ENCODE results near the gene TRERF1.

TRERF1 gene

DNA sequence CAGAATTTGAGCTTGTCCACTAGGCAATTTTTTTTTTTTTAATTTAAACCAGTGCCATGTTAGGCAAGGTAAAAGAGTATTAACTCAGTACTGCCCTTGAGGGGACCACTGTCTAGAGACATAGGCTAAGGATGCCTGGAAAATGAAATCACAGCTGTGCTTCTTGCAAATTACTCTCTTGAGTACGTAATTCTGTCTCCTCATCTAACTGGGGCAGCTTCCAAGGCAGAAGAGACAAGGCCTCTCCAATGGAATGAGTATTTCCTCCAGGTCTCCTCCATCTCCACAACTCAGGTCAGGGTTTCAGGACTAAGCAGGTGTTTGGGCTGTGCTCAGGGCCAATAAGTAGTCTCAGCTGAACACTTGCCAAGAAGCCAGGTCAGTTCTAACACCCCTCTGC is 200.2 kb downstream of the TRERF1 start:
- DNase-seq (ENCODE audit: low read depth): no peak

GRCh38 chr6:42250274-42250931 is 201.3 kb downstream of the TRERF1 start:
- no peak for DNase-seq (ENCODE audit: low read depth)

- no peak for DNase-seq (ENCODE audit: low read depth)
Measured at GRCh38 chr6:42249279-42249678, 202.4 kb downstream of the TRERF1 start.

GRCh38 chr6:42243046-42243445 is 208.7 kb downstream of the TRERF1 start:
- no peak for DNase-seq (ENCODE audit: low read depth)

DNA sequence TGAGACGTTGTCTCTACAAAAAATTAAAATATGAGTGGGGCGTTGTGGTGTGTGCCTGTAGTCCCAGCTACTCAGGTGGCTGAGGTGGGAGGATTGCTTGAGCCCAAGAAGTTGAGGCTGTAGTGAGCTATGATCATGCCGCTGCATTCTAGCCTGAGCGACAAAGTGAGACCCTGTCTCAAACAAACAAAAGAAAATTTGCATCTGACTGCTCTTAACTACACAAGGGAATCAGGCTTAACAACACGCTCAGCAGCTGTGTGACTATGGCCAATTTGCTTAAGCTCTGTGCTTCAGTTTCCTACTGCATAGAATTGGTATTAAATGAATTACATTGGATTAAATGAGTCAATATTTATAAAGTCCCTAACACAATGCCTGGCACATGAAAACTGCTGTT is 209.8 kb downstream of the TRERF1 start:
- DNase-seq (ENCODE audit: low read depth): no peak

- no peak for DNase-seq (ENCODE audit: low read depth)
Measured at GRCh38 chr6:42239736-42240375, 211.9 kb downstream of the TRERF1 start.

- no peak for DNase-seq (ENCODE audit: low read depth)
Measured at GRCh38 chr6:42239333-42239732, 212.4 kb downstream of the TRERF1 start.

GRCh38 chr6:42237857-42238256 is 213.9 kb downstream of the TRERF1 start:
- DNase-seq (ENCODE audit: low read depth): no peak

DNA sequence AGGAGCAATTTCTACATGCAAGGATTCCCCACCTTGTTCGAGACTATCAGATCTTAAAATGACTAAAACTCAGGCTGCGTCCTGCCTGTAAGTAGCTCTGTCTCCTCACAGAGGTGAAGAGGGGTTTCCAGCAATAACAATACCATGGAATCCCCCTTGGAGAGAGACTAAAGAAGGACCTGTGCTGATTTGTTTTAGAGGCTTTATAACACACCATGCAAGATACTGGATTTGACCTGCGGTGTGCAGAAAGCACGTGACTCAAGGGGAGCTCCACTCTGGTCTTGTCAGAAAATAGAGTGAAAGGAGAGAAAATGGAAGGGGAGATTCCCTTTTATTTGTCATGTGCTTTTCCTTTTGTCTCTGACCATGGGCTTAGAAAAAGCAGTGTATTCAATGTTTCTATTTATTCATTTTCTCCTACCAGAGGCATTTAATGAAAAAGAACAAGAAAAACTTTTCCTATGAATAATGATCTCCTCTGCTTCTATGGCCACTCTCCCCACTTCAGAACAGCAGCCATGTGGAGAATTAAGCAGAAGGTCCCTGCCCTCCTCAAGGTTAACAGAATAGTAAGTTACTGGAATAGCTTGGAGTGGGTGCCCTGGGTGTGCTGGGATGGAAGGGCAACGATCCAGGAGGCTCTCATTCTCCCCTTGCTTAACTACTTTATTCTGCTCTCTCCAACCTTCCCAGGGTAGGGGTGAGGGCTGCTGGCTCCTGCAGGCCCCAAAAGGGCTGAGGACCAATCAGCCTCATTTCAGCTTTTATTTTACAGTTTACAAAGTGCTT is 214.8 kb downstream of the TRERF1 start:
- DNase-seq (ENCODE audit: low read depth): no peak

DNA sequence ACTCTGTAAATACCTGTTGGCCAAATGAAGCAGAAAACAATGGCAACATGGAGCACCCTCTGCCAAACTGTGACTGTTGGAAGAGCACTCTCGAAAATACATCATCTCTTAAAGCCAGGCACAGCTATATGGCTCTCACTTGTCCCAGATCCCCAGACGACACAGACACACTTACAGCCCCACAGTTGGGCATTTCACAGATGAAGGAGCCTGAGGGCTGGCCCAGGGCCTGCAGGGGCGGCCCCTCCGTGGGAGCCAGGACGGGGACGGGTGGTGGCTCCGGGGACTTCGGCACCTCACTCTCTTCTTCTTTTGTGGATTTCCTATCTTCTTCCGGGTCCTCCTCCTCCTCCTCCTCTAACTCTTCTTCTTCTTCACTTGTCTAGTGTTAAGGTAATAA is 215.7 kb downstream of the TRERF1 start:
- no peak for DNase-seq (ENCODE audit: low read depth)

DNA sequence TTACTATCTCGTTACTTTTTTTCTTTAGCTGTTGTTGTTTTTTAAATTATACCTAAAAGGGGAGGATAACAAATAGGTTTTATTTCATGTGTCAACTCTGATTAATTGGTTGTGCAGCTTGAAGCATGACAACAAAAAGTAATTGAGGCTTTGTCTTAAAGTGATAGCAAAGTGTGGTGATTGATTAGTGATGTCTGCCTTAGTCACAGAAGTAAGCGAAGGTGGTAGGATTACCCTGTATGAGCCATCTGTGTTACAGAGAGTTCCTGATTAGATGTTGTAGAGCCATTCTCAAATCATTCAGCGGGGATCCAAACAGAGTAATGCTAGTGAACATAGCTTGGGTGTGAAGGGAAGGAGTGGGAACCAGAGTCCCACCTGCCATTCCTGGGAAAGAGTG is 219.7 kb downstream of the TRERF1 start:
- DNase-seq (ENCODE audit: low read depth): no peak

DNA sequence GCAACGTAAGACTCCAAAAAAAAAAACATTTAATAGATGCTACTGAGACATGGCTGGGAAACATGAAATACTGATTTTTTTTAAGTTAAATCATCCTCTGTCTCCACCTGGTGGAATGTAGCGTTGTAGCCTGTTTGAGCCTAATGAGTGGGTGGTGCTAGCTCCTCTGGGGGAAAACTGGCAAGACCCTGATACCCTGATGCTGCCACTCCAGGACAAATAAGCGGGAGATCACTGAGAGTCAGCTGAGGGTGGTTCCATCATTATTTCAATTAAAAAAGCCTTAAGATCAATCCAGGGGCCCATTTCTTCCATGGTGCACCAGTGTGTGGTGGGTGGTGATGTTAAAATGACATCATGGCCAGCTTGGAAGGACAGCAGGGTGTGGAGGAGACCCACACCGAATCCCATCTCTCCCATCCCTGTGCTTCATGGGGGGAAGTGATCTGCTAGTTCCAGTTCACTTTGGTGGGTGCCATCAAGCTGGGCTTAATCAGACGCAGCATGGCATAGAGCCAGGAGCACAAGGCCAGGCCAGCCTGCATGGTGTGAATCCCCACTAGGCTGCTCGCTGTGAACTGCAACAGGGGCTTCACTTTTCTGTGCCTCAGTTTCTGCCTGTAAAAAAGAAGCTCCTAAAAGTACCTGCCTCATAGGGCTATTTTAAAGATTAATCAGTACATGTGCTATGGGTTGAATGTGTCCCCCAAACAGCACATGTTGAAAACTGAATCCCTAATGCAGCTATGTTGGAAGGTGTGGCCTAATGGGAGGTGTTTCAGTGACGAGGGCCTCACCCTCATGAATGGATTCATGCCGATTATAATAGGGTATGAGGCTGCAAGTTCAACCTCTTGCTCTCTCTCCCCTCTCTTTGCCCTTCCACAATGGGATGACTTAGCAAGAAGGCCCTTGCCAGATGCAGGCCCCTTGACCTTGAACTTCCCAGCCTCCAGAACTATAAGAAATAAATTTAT is 221.1 kb downstream of the TRERF1 start:
- DNase-seq (ENCODE audit: low read depth): no peak

- no peak for DNase-seq (ENCODE audit: low read depth)
Measured at GRCh38 chr6:42229506-42230119, 222.1 kb downstream of the TRERF1 start.

DNA sequence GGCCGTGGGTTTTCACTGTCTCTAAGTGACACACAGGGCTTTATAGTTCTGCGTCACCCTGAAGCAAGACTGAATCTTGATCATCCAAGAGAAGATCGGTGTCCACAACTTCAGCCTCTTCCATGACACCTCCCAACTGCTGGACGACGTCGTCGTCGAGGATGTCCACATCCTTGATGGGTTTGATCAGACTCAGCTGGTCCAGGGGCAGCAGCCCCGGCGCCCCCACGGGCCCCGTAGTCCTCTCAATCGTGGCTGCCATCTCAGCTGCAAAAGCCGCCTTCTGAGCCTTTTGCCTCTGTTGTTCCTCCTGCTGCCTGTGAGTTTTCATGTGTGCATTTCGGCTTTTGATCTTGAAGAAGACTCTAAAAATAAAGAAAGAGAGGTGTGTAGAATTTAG is 223.4 kb downstream of the TRERF1 start:
- DNase-seq (ENCODE audit: low read depth): no peak

GRCh38 chr6:42227173-42227850 is 224.4 kb downstream of the TRERF1 start:
- no peak for DNase-seq (ENCODE audit: low read depth)

- DNase-seq (ENCODE audit: low read depth): no peak
Measured at GRCh38 chr6:42226645-42227143, 225.0 kb downstream of the TRERF1 start.

DNA sequence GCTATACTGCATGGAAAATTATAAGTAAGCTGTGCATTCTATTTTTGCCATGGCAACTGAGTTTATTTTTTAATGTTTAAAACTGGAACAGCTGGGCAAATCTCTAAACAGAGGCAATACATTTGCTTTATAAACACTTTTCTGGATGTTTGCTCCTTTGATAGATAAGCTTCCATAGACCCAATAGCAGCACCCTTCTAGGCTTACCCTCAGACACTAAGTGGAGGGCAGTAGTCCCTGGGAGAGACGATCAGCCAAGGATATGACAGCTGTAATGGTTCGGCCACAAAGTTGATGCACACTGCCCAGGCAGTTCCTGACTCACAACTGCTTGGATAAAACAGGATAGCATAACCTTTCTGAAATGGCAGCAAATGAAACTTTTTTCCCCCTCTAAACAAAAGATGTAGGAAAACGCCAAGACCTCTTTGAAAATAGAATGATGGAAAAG is 225.5 kb downstream of the TRERF1 start:
- DNase-seq (ENCODE audit: low read depth): no peak

- DNase-seq (ENCODE audit: low read depth): no peak
Measured at GRCh38 chr6:42225419-42225818, 226.3 kb downstream of the TRERF1 start.

DNA sequence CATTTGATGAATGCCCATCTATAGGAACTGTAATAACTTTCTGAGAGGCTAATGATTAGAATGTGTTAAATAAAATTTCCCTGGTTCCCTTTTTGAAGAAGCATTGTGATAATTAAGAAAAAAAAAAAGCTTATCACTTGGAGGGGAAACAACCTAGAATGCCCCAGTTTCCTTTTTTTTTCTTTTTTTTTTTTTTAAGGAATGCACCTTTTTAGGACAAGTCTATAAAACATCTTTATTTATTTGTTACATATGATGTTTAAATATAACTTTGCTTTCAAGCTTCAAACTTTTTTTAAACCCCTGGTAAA is 226.7 kb downstream of the TRERF1 start:
- no peak for DNase-seq (ENCODE audit: low read depth)

DNA sequence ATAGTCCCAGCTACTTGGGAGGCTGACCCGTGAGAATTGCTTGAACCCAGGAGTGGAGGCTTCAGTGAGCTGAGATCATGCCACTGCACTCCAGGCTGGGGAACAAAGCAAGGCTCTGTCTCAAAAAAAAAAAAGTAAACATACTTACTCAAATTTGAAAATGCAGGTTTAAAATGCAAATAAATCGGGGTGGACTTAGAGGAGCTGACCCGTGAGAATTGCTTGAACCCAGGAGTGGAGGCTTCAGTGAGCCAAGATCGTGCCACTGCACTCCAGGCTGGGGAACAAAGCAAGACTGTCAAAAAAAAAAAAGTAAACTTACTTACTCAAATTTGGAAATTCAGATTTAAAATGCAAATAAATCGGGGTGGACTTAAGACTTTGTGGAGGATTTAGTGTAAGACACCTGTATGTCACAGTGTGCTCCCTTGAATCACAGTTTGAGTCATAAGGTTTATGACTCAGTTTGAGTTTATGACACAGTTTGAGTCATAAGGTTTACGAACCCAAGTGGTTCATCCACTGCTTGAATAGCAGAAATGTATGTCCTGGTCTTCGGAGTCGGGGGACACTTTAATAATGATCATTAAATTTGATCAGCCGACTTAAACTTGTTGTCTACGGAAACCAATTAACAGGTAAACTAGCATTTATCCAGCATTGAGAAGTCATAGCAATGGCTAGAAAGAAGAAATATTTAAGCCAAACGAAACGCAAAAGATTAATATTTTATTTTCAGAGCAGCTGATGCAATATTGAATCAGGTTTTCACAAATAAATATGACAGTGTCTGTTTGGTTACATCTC is 227.3 kb downstream of the TRERF1 start:
- DNase-seq (ENCODE audit: low read depth): no peak
